NK-92 (cell line): ENCODE measurements around the gene LSM7.
"Not testable (repeated sequence)": the region's sequence is repeated elsewhere in the genome, so short reads cannot be mapped to it uniquely, and the experiment has no call there.

Experiments
- DNase-seq: peaks from one replicate; lab custom pipeline; 2025; ENCODE audit not compliant: unreplicated experiment; lab: John Stamatoyannopoulos, UW

Gene LSM7

DNA sequence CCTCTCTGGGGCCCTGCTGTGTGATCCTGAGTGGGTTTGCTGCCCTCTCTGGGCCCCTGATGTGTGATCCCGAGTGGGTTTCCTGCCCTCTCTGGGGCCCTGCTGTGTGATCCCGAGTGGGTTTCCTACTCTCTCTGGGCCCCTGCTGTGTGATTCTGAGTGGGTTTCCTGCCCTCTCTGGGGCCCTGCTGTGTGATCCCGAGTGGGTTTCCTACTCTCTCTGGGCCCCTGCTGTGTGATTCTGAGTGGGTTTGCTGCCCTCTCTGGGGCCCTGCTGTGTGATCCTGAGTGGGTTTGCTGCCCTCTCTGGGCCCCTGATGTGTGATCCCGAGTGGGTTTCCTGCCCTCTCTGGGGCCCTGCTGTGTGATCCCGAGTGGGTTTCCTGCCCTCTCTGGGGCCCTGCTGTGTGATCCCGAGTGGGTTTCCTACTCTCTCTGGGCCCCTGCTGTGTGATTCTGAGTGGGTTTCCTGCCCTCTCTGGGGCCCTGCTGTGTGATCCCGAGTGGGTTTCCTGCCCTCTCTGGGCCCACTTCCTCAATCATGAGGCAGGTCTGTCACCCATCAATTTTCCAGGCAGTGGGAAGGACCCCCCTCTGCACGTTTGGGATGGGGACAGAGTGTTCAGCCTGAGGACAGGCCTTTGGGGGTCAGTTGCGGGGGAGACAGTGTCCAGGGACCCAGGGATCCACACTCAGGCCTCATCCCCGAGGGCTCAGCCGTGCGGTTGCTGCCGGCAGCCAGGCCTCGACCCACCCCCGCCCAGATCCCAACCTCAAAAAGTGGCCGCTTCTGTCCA lies 46.9 kb downstream of the LSM7 start:
- not testable (repeated sequence) for DNase-seq

DNA sequence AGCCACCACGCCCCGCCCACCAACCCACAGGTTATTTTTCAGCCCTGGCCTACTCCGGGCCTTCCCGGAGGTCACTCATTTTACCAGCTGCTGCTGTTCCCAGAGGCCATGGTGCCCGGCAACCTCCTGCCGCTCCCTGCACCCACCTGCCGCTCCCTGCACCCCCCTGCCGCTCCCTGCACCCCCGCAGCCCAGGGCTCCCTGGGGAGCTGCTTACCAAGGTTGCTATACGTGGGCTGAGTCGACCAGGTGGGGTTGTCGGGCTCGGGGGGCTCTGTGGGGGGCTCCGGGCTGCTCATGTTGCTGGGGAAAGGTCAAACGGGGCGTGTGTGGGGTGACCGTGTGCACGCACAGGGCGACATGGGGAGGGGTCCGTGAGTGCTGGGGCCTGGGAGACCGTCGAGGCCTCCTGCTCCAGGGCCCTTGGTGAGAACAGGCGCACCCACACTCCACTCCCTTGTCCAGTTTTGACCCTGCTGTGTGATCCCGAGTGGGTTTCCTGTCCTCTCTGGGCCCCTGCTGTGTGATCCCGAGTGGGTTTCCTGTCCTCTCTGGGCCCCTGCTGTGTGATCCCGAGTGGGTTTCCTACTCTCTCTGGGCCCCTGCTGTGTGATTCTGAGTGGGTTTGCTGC lies 47.6 kb downstream of the LSM7 start:
- no peak for DNase-seq

DNA sequence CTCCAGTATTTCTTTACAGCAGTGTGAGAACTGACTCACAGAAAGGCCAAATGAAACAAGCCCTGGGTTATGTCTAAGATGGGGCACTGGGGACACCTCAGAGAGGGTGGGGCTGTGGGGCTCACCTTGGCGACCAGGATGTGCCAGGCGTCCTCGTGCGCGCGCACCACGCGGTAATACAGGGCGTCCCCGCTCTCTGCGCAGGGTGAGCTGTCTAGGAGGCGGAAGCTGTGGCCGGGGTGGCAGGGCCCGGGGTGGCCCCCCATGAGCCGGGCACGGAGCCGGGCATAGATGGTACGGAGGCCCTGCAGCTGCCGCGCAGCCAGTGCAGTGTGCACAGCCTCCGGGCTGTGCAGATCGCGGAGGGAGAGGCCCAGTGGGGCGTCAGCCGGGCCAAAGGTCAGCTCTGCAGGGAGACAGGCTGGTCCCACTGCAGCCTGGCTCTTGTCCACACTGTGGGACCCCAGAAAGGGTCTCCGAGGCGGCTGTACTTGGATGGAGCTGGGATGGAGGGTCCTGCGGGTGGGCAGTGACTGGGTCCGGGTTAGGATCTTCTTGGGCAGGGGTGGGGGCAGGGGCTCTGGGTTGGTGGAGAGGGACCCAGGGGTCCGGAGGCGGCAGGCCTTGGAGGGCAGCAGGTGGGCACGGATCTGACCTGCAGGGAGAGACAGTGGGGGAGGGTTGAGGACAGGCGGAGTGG lies 49.8 kb downstream of the LSM7 start:
- no peak for DNase-seq

DNA sequence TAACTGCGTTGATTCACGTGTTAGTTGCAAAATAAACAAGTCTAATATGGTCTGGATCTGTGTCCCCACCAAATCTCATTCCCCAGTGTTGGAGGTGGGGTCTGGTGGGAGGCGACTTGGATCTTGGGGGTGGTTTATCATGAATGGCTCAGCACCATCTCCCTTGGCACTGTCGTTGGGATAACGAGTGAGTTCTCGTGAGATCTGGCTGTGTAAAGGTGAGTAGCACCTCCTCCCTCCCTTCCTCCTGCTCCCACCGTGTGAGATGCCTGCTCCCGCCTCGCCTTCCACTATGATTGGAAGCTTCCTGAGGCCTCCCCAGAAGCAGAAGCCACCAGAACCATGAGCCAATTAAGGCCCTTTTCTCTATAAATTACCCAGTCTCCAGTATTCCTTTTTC lies 51.2 kb downstream of the LSM7 start:
- no peak for DNase-seq

DNA sequence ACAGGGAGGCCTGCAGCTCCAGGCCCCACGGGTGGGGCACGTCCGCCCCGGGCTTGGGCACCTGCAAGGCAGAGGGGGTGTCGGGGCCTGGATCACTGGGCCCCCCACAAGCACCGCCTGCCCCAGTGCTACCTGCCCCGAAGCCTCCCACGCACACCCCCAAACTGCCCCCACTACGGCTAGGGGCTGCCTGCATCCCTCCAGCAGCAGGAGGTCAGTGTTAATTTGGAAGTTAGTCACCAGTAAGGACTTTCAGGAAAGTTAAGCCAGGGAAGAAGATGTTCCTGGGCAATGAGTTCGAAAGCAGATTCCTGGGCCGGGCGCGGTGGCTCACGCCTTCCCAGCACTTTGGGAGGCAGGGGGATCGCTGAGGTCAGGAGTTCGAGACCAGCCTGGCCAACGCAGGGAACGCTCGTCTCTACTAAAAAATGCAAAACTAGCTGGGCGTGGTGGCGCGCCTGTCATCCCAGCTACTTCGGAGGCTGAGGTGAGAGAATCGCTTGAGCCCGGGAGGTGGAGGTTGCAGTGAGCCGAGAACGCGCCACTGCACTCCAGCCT lies 51.9 kb downstream of the LSM7 start:
- DNase-seq, result no peak

DNA sequence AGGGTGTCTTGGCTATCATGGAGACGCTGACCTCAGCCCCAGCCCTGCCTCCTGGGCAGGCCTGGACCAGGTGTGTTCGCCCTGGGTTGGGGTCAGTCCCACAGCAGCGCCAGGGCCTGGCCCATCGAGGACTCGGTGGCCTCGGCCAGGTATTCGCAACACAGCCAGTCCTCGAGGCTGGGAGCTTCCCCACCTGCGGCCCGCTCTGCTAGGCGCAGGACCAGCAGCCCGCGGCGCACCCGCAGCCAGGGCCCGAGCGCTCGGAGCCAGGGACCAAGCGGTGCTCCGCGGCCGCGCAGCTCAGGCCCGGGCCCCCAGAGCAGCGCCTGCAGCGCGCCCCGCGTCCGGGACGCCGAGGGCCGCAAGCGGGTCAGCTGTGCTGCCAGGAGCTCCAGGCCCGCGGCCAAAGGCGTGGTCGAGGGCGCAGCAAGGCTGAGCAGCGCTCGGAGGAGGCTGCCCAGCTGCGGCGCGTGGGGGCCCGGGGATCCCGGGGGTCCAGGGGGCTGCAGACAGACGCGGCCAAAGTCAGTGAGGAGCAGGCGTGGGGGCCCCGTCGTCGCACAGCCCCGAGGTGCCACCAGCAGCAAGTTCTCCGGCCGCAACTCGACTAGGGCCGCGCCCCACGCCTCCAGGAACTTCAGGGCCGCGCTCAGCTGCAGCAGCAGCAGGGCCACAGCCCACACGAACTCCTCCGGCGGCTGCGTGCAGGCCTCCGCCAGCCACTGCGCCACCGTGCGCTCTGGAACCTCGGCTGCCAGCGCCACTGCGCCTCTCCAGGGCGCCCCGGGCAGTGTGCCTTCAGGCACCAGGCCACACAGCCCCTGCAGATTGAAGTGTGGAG lies 52.6 kb downstream of the LSM7 start:
- DNase-seq, result no peak

DNA sequence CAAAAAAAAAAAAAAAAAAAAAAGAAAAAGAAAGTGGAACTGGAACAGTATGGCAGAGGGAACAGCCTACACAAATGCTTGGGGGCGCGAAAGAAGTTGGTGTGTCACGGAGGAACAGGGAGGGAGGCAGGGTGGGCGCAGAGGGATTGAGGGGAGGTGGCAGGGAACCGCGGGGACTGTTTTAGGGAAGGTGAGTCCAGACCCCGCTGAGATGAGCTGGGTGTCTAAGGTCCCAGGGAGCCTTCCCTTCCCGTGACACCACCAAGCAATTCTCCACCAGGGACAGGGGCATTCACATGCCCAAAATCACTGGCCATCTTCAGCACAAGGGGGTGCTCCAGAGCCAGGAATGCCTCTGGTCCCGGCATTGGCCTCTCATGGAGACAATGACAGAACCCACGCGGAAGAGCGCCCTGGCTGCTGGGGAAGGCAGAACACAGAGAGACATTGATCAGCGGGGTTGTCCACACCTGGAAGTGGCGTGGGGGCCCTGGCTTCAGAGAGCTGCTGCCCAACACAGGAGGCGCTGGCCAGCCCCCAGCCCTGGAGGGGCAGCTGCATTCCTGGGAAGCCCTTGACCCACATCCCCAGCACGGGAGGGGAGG lies 53.4 kb downstream of the LSM7 start:
- no peak for DNase-seq

DNA sequence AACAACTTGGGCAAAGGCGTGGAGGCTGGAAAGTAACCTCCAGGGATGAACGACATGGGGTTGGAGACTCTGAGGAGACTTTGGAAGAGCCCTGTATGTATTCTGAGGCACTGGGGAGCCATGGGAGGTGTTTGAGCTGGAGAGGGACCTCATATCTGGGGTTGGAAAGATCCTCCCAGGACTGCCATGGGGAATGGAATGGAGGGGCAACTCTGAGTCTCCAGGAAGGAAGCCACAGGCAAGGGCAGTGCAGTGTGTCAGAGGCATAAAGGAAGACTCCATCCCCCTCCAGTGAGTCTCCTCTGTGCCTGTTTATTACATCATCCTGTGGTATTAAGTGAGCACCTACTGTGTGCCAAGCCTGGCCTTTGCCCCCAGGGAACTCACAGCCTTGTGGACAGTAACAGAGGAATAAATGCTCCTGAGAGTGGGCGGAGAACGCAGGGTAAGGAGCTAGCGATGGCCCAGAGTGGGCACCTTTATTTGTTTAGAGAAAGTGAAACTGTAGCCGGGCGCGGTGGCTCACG lies 54.1 kb downstream of the LSM7 start:
- DNase-seq, result no peak

DNA sequence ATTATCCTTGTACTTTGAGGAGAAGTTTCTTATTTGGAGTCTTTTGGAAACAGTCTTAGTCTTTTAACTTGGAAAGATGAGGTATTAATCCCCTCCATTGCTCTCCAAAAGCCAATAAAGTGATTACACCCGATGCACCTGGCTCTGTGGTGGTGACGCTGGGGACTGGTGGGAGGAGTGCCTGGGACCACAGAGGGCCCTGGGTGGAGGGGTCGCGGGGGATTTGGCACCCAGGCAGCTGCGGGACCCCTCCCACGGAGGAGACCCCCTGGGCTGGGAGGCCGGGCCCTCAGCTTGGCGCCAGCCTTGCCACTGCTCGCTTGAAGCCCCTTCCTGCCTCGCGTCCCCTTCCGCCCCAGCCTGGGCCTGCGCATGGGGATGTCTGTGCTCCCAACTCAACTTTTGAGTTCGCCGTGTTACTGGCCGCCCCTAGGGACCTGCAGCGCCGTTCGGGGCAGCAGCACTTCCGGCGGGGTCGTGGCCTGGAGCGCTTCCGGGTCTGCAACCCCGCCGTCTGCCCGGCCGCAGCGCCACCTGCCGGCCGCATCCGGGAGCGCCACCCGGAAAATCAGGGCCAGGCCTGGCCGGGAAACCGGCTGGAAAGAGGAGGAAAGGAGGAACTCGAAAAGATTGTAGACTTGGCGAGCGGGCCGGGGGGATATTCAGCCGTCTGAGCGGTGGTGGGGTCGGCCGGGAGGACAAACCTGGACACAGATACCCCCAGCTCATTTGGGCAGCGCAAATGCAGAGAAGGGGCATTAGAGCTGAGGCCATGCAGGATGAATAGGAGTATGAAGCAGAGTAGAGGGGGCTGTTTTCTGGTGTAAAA lies 54.8 kb downstream of the LSM7 start:
- DNase-seq, result no peak
